K562 (cell line): Measurements from ENCODE around the gene AGPAT3. TPM values are rescaled to one million over a fixed set of nuclear protein-coding genes. Genes with fewer than 3 reads are reported as not detected.

ENCODE experiments used
- ATF7 ChIP-seq: fragments of 450-650 bp; IDR thresholded peaks from 2 replicates; pipeline ENCODE4 v1.7.1; 2014; ENCODE audit warnings: mild to moderate bottlenecking, moderate library complexity
- POLR3G ChIP-seq: IDR thresholded peaks from 2 replicates; pipeline ENCODE4 v1.6.1; 2011; ENCODE audit not compliant: insufficient read length, insufficient replicate concordance; ENCODE audit errors: extremely low read depth
- TEAD4 ChIP-seq, 2 experiments: sonication (generic) in 1 of 2; formaldehyde crosslinking in 1 of 2; IDR thresholded peaks; 2 replicates each; pipeline versions ENCODE4 v1.6.1 to v1.8.0; 2012 to 2022; ENCODE audit warnings: borderline replicate concordance in 1 of 2, inconsistent platforms in 1 of 2, low read length in 1 of 2, mild to moderate bottlenecking in 1 of 2, missing genetic modification reagents in 1 of 2
- ZBTB40 ChIP-seq, 2 experiments: fragments of 450-650 bp in 1 of 2; sonication (generic) in 1 of 2; formaldehyde crosslinking in 1 of 2; IDR thresholded peaks; 2 replicates each; pipeline versions ENCODE4 v1.7.1 to v1.9.0; 2016 to 2022; ENCODE audit warnings: inconsistent platforms in 1 of 2, mild to moderate bottlenecking in 1 of 2, missing genetic modification reagents in 1 of 2
- ZBTB49 ChIP-seq: sonication (generic); formaldehyde crosslinking; IDR thresholded peaks from 2 replicates; pipeline ENCODE4 v1.8.0; 2022; ENCODE audit warnings: missing genetic modification reagents, mild to moderate bottlenecking, borderline replicate concordance
- ZBTB5 ChIP-seq: fragments of 450-650 bp; IDR thresholded peaks from 2 replicates; pipeline ENCODE4 v1.6.1; 2017; ENCODE audit warnings: antibody characterized with exemption
- ZBTB7A ChIP-seq: IDR thresholded peaks from 2 replicates; pipeline ENCODE4 v1.6.1; 2011; ENCODE audit warnings: low read depth, mild to moderate bottlenecking, low read length, moderate library complexity, borderline replicate concordance; ENCODE audit not compliant: control insufficient read depth
- ZNF121 ChIP-seq: sonication (generic); formaldehyde crosslinking; conservative IDR thresholded peaks from 2 replicates; pipeline ENCODE4 v1.8.0; 2022; ENCODE audit warnings: missing genetic modification reagents
- ZNF740 ChIP-seq, 3 experiments: fragments of 200-800 bp in 1 of 3; sonication (Bioruptor generic) in 1 of 3; sonication (generic) in 1 of 3; formaldehyde crosslinking in 1 of 3; IDR thresholded peaks; 2 replicates each; pipeline versions ENCODE4 v1.6.1 to v1.8.0; 2016 to 2022; ENCODE audit warnings: mild to moderate bottlenecking in 2 of 3, missing compliant biosample characterization in 2 of 3, missing genetic modification characterization in 2 of 3, missing genetic modification reagents in 1 of 3
- polyA plus RNA-seq, 8 experiments: library from polyadenylated mRNA; depleted of rRNA in 4 of 8; stranded (reverse) in 5 of 8; unstranded in 3 of 8; fragments of >200 nt; fragmentation: Nextera tagmentation in 2 of 8; fragmentation: Illumina TruSeq in 1 of 8; extraction: Ambion mirVana in 2 of 8; extraction: Trizol in 1 of 8; gene quantifications; 2 replicates each; pipeline versions ENCODE4 v1.2.1 to v1.2.3, GENCODE V29; 2011 to 2014; ENCODE audit warnings: inconsistent platforms in 1 of 8, missing spikeins in 1 of 8
- total RNA-seq, 7 experiments: library from RNA; depleted of rRNA in 6 of 7; stranded (reverse); fragments of >200 nt in 6 of 7; fragmentation: Illumina TruSeq in 2 of 7; extraction: Trizol in 2 of 7; gene quantifications; 2 replicates each; pipeline versions ENCODE4 v1.2.1 to v1.2.3, GENCODE V29; 2011 to 2021; ENCODE audit warnings: low replicate concordance in 1 of 7

AGPAT3 gene
- total and polyA plus RNA-seq, 9 of the 15 experiments (the other 6 are each of a cell fraction or from before 2014, with no cell fraction given): 1.5 to 88.4 (median 35.7) TPM

GRCh38 chr21:43865540-43866259, 677 bp downstream of the AGPAT3 start (continued):
- TF ChIP-seq ZBTB40 (IDR thresholded peaks at IDR 0.05) (peak; percentile 45; the same call in 1 of the 2 replicates), ZBTB40 (CRISPR knock-in tag; IDR thresholded peaks at IDR 0.05) (no peak), POLR3G (no peak), ZBTB5 (no peak), TEAD4 (IDR thresholded peaks at IDR 0.05; ENCODE audit: low read length) (no peak), TEAD4 (CRISPR knock-in tag; IDR thresholded peaks at IDR 0.05; ENCODE audit: borderline replicate concordance) (no peak), ZBTB49 (CRISPR knock-in tag) (no peak), ZNF740 (CRISPR knock-in tag; IDR thresholded peaks at IDR 0.05) (peak; percentile 92), ZNF740 (tag; IDR thresholded peaks at IDR 0.05) (peak in 1 of 2 experiments; percentile 93; a peak in 2 of 4 replicates), ZBTB7A (peak; percentile 94), ATF7 (0 out of 2 replicates have a peak, but pooled peaks have one; percentile 30), ZNF121 (no peak)
